HL-60 (cell line): Measurements from ENCODE around the gene TMEM72.
A peak's percentile ranks its signal among the peaks of the same experiment; 100 is the strongest.

Source experiments
- DNase-seq, 2 experiments: peaks; one replicate each; pipeline ENCODE4 v3.0.0-alpha.2; 2010 to 2020; ENCODE audit warnings: low read depth in 1 of 2, low spot score in 1 of 2
- H3K27ac ChIP-seq: fragments of 250-450 bp; sonication (Bioruptor Pico); replicated peaks from 2 replicates; pipeline ENCODE4 v1.5.1; 2020; ENCODE audit warnings: mild to moderate bottlenecking, moderate library complexity
- H3K27me3 ChIP-seq: fragments of 250-450 bp; sonication (Bioruptor Pico); 2 replicates; pipeline ENCODE4 v1.5.1; 2021; ENCODE audit warnings: mild to moderate bottlenecking, moderate library complexity; ENCODE audit not compliant: insufficient read depth, poor library complexity, severe bottlenecking
- H3K4me3 ChIP-seq: replicated peaks from 2 replicates; pipeline ENCODE4 v1.5.1; 2011; ENCODE audit warnings: mild to moderate bottlenecking, control low read depth, low read length; ENCODE audit not compliant: insufficient read depth
- GABPA ChIP-seq: IDR thresholded peaks from 2 replicates; pipeline ENCODE4 v1.6.1; 2012; ENCODE audit warnings: low read depth
- POLR2AphosphoS5 ChIP-seq: IDR thresholded peaks from 2 replicates; pipeline ENCODE4 v1.6.1; 2012; ENCODE audit warnings: low read depth
- SPI1 ChIP-seq: IDR thresholded peaks from 2 replicates; pipeline ENCODE4 v1.6.1; 2012; ENCODE audit warnings: low read depth, mild to moderate bottlenecking, borderline replicate concordance
- TF ChIP-seq, protein P1 (sequence below): IDR thresholded peaks from one replicate; pipeline ENCODE4 v1.5.1; 2011; ENCODE audit warnings: low read length, control low read depth, inconsistent platforms; ENCODE audit not compliant: insufficient read depth
- TF ChIP-seq, protein P2 (sequence below): IDR thresholded peaks from 2 replicates; pipeline ENCODE4 v1.6.1; 2012; ENCODE audit warnings: low read depth; ENCODE audit not compliant: insufficient replicate concordance

TMEM72 gene

DNA sequence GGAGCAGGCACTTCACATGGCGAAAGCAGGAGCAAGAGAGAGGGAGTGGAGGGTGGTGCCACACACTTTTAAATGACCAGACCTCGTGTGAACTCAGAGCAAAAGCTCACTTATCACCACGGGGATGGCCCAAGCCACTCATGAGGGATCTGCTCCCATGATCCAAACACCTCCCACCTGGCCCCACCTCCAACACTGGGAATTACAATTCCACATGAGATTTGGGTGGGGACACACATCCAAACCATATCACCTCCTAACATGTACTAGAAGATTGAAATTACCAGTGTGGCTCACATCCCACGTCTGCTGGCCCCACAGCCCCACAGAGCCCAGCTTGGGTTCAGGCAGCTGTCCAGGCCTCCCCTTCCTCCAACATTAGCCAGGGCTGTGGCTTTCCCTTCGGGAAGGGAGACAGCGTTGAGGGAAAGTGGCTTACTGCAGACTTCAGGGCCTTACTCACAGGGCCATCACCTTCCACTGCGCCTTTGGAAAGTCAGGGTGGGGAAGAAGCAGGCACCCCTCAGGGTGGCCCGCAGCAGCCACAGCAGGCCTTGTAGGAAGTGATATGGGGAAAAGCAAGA, 59.8 kb downstream of the TMEM72 start:
- Histone ChIP-seq H3K27me3 (no peaks in the 10 kb centered on the region), H3K27ac (peak overlapping the region; percentile 18), H3K4me3 (no peak overlapping the region)
- no peak for DNase-seq
- TF ChIP-seq, protein P1, sequence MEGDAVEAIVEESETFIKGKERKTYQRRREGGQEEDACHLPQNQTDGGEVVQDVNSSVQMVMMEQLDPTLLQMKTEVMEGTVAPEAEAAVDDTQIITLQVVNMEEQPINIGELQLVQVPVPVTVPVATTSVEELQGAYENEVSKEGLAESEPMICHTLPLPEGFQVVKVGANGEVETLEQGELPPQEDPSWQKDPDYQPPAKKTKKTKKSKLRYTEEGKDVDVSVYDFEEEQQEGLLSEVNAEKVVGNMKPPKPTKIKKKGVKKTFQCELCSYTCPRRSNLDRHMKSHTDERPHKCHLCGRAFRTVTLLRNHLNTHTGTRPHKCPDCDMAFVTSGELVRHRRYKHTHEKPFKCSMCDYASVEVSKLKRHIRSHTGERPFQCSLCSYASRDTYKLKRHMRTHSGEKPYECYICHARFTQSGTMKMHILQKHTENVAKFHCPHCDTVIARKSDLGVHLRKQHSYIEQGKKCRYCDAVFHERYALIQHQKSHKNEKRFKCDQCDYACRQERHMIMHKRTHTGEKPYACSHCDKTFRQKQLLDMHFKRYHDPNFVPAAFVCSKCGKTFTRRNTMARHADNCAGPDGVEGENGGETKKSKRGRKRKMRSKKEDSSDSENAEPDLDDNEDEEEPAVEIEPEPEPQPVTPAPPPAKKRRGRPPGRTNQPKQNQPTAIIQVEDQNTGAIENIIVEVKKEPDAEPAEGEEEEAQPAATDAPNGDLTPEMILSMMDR, result no peak
- no peak for TF ChIP-seq GABPA

DNA sequence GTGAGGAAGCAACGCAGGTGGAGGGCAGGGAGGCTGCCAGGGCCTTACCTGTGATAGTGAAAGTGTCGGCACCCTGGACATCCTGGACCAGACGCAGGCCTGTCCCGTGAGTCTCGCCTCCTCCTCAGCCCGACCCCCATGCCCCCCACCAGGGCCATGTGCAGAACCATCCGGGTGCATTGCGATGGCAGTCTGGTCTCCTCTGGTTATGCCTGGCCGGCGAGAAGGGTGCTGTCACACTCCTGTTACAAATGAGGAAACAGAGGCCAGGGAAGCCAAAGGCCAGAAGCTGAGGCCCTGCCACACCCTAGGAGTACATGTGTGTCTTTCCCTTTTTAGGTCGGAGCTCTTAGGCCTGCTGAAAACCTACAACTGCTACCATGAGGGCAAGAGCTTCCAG, 60.3 kb downstream of the TMEM72 start:
- no peak for TF ChIP-seq POLR2AphosphoS5
- TF ChIP-seq, protein P1, result no peak
- TF ChIP-seq, protein P2, sequence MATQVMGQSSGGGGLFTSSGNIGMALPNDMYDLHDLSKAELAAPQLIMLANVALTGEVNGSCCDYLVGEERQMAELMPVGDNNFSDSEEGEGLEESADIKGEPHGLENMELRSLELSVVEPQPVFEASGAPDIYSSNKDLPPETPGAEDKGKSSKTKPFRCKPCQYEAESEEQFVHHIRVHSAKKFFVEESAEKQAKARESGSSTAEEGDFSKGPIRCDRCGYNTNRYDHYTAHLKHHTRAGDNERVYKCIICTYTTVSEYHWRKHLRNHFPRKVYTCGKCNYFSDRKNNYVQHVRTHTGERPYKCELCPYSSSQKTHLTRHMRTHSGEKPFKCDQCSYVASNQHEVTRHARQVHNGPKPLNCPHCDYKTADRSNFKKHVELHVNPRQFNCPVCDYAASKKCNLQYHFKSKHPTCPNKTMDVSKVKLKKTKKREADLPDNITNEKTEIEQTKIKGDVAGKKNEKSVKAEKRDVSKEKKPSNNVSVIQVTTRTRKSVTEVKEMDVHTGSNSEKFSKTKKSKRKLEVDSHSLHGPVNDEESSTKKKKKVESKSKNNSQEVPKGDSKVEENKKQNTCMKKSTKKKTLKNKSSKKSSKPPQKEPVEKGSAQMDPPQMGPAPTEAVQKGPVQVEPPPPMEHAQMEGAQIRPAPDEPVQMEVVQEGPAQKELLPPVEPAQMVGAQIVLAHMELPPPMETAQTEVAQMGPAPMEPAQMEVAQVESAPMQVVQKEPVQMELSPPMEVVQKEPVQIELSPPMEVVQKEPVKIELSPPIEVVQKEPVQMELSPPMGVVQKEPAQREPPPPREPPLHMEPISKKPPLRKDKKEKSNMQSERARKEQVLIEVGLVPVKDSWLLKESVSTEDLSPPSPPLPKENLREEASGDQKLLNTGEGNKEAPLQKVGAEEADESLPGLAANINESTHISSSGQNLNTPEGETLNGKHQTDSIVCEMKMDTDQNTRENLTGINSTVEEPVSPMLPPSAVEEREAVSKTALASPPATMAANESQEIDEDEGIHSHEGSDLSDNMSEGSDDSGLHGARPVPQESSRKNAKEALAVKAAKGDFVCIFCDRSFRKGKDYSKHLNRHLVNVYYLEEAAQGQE, result no peak
- no peak for TF ChIP-seq GABPA
- TF ChIP-seq SPI1, result no peak
- H3K27ac ChIP-seq, result no peak overlapping the region; the same call in 1 of the 2 replicates
- no peaks in the 10 kb centered on the region for H3K27me3 ChIP-seq
- DNase-seq, result no peak
- no peak overlapping the region for H3K4me3 ChIP-seq

DNA sequence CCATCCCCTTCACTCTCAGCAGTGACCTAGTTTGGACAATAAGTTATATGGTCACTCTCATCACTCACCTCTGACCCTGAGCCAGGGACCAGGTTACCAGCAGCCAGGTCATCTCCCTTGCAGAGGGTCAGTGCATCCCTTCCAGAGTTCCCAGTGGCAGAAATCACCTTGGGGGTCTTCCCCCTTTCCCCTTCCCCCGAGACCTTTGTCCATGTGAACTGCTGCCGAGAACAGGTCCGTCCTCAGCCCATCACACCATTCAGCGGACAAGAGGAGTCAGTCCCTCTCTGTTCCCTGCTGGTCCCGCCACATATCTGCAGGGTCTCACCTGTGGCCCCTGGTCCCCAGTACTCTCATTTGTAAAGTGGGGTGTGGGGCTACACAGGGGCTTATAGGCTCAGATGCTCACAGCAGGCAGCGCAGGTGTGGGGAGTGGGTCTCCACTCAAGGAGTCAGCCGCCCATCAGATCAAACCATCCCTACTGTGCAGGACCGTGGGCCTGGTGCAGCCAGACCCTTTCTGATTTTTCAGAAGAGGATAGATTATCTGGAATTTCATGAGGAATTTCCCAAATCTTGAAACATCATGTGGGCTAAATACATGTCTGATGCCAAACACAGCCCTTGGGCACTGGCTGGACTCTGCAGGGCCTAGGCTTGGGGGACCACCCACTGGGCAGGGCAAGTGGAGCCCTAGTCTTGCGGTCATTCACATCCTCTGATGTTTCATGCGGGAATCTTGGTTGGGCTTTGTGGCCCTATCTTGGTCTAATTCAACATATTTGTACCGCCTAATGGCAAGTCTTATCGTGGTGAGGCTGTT, 61.0 kb downstream of the TMEM72 start:
- H3K27me3 ChIP-seq, result no peaks in the 10 kb centered on the region
- H3K4me3 ChIP-seq, result no peak overlapping the region
- no peak overlapping the region; the same call in 1 of the 2 replicates for H3K27ac ChIP-seq
- no peak for DNase-seq
- TF ChIP-seq SPI1 (no peak), GABPA (no peak), POLR2AphosphoS5 (no peak)
- TF ChIP-seq, protein P2, result no peak
- TF ChIP-seq, protein P1, result no peak
